GM15510 (cell line): Measurements from ENCODE around the gene ANGPTL8.
A peak's percentile ranks its signal among the peaks of the same experiment; 100 is the strongest.

Experiments used
- POLR2A ChIP-seq: IDR thresholded peaks from 3 replicates; pipeline ENCODE4 v1.6.1; 2011; ENCODE audit warnings: borderline replicate concordance; ENCODE audit not compliant: insufficient read length; ENCODE audit errors: extremely low read depth

The ANGPTL8 gene

GRCh38 chr19:11239377-11240000 is at the start of gene ANGPTL8:
ANGPTL8 (plus strand) TSS chr19:11239619; CDS start chr19:11239638, 19 bp downstream.
- TF ChIP-seq POLR2A, result no peak

- no peak for TF ChIP-seq POLR2A
Observed at GRCh38 chr19:11190501-11190900, 48.9 kb upstream of the ANGPTL8 start.

- no peak for TF ChIP-seq POLR2A
Observed at GRCh38 chr19:11191273-11191755, 48.1 kb upstream of the ANGPTL8 start.

- TF ChIP-seq POLR2A, result no peak
Observed at GRCh38 chr19:11191934-11192333, 47.5 kb upstream of the ANGPTL8 start.

- TF ChIP-seq POLR2A, result no peak
Observed at GRCh38 chr19:11192957-11193939, 46.2 kb upstream of the ANGPTL8 start.

GRCh38 chr19:11194173-11194572 is 45.2 kb upstream of the ANGPTL8 start:
- no peak for TF ChIP-seq POLR2A

GRCh38 chr19:11194656-11195558 is 44.5 kb upstream of the ANGPTL8 start:
- TF ChIP-seq POLR2A, result no peak

GRCh38 chr19:11195681-11196080 is 43.7 kb upstream of the ANGPTL8 start:
- TF ChIP-seq POLR2A, result no peak

- TF ChIP-seq POLR2A, result no peak
Observed at GRCh38 chr19:11196406-11197287, 42.8 kb upstream of the ANGPTL8 start.

- TF ChIP-seq POLR2A, result peak; percentile 55
Observed at GRCh38 chr19:11197291-11198174, 41.9 kb upstream of the ANGPTL8 start, which contains the start of gene KANK2. KANK2 (minus strand) TSS chr19:11197545; CDS start chr19:11194511, 3,034 bp downstream.

- TF ChIP-seq POLR2A, result no peak
Observed at GRCh38 chr19:11198175-11198534, 41.3 kb upstream of the ANGPTL8 start.

- no peak for TF ChIP-seq POLR2A
Observed at GRCh38 chr19:11198769-11199424, 40.5 kb upstream of the ANGPTL8 start.

GRCh38 chr19:11199517-11199916 is 39.9 kb upstream of the ANGPTL8 start:
- no peak for TF ChIP-seq POLR2A
